Activated T-cell treated with anti-CD3 and anti-CD28 coated beads, Interleukin-2, amount 50 U/mL, for 24 hours (primary cell): Measurements from ENCODE around the gene ARMC10.
"Not testable (repeated sequence)": the region's sequence is repeated elsewhere in the genome, so short reads cannot be mapped to it uniquely, and the experiment has no call there.

Experiments used
- DNase-seq: peaks from one replicate; pipeline ENCODE4 v3.0.0-alpha.2; 2020
- H3K27ac Mint-ChIP-seq: 2 replicates; pipeline ENCODE4 v1.8.0; 2020; ENCODE audit warnings: mild to moderate bottlenecking, mixed read lengths
- H3K27me3 Mint-ChIP-seq: 2 replicates; pipeline ENCODE4 v1.8.0; 2020; ENCODE audit warnings: mixed read lengths
- H3K36me3 Mint-ChIP-seq: 2 replicates; pipeline ENCODE4 v1.8.0; 2020; ENCODE audit warnings: low read depth, mixed read lengths
- H3K4me1 Mint-ChIP-seq: 2 replicates; pipeline ENCODE4 v1.8.0; 2020; ENCODE audit warnings: low read depth, mixed read lengths
- H3K4me3 Mint-ChIP-seq: 2 replicates; pipeline ENCODE4 v1.8.0; 2020; ENCODE audit warnings: mild to moderate bottlenecking, moderate library complexity, mixed read lengths
- H3K9me3 Mint-ChIP-seq: 2 replicates; pipeline ENCODE4 v1.8.0; 2020; ENCODE audit warnings: mixed read lengths

The ARMC10 gene

DNA sequence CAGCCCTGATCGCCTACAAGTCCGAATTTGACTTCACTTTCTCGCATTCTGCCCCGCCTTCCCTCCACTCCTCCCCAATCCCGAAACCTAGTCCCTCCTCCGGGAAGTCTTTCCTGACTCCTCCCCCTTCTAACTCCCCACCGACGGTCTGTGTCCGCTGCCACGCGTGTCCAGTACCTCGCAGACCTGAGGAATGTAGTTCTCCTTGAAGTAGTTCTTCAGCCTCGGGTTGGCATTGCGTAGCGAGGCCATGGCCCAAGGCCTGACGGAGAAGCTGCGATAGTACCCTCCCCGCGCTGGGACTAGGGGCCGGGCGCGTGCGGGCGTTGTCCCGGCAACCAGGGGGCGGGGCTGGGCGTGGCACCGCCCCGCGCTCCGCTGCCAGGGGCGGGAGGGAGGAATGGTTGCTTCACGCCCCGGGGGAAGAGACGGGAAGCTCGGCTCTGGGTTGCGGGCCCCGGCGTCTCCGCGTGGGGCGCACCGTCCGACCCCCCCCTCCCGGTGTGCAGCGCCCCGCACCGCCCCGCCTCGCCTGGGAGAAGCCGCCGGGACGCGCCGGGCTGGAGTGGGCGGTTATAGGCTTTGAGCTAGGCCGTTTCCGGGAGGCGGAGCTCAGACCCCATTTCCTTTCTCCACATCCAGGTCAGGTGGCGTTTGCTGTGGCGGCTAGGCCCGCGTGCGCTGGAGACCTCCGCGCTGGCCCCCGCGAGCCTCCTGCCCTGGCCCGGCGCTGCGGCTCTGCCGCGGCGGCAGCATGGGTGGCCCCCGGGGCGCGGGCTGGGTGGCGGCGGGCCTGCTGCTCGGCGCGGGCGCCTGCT, at the start of gene ARMC10, which contains the start of gene FBXL13:
Gene ARMC10 (plus strand): TSS at position 622 of the 818 bp plus-strand sequence. CDS start 133 bp downstream, at position 755.
Gene FBXL13 (minus strand): TSS at position 278 of the 818 bp plus-strand sequence.
- H3K27me3 Mint-ChIP-seq, result no peaks in the 10 kb centered on the region
- peak; percentile 97 for DNase-seq
- H3K36me3 Mint-ChIP-seq, result peaks cover 39% of the 10 kb centered on the region
- peak within 1 kb of the TSS; percentile 97 for H3K4me3 Mint-ChIP-seq
- no peaks in the 10 kb centered on the region for H3K9me3 Mint-ChIP-seq
- H3K27ac Mint-ChIP-seq, result peak within 1 kb of the TSS; percentile 97
- H3K4me1 Mint-ChIP-seq, result peaks cover 52% of the 10 kb centered on the region

DNA sequence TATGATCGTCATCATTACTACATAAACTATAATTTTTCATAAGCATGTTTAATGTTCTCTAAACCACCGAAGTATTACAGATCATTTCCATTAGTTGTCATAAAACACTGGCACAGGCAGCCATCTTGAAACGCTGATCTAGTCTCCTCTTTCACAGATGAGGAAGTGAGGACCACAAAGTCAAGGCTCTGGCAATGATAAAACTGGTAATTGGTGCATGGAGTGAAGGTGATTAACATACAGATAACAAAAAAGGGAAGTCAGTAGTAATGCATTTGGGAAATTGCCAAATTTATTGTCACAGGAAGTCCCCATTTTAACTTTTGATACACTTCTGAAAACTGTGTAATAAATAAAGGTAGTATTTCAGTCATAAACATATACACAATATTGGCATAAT, 49.6 kb upstream of the ARMC10 start:
- DNase-seq, result no peak
- H3K36me3 Mint-ChIP-seq, result peaks cover 11% of the 10 kb centered on the region
- H3K27ac Mint-ChIP-seq, result no peak overlapping the region
- H3K4me3 Mint-ChIP-seq, result no peak overlapping the region
- H3K9me3 Mint-ChIP-seq, result peaks cover 8% of the 10 kb centered on the region
- peaks cover 2% of the 10 kb centered on the region for H3K4me1 Mint-ChIP-seq
- H3K27me3 Mint-ChIP-seq, result no peaks in the 10 kb centered on the region

DNA sequence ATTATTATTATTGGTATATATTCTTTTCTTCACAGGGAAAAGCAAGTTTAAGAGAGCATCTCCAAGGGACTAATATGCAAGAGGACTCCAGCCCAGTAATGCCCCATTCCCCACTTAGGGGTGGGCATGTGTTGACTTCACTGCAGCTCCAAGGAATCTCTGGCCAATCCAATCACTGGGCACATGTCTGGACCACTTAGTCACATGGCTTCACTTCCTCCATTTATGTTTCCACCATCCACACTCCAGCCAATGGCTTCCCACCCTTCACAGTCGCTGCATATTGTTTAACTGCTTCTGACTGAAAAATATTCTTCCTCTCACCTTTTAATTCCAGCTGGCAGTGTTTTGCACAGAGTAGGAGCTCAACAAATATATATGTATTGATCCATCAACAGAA, 43.9 kb upstream of the ARMC10 start:
- no peak for DNase-seq
- Mint-ChIP-seq H3K9me3 (no peaks in the 10 kb centered on the region), H3K27me3 (no peaks in the 10 kb centered on the region), H3K4me3 (no peak overlapping the region), H3K27ac (no peak overlapping the region), H3K4me1 (no peaks in the 10 kb centered on the region), H3K36me3 (no peaks in the 10 kb centered on the region)

DNA sequence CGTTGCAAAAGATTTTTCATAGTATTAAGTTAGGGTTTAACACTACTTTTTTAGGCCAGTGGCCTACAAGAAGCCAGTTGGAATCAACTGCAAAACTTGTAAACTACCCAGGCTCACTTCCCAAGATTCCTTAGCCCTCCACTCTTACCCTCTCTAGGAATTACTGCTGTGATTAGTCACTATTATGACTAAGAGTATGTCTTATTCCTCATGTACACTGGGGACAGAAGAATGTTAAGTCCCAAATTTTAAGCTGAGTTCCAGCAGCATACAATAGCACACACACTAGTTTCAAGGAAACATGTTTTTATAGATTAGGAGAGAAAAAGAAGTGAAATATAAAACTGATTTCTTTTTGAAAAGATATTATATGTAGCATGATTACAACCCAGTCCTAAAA, 43.2 kb upstream of the ARMC10 start:
- no peaks in the 10 kb centered on the region for H3K27me3 Mint-ChIP-seq
- H3K4me1 Mint-ChIP-seq, result no peaks in the 10 kb centered on the region
- H3K9me3 Mint-ChIP-seq, result no peaks in the 10 kb centered on the region
- H3K4me3 Mint-ChIP-seq, result no peak overlapping the region
- no peak for DNase-seq
- no peak overlapping the region for H3K27ac Mint-ChIP-seq
- H3K36me3 Mint-ChIP-seq, result no peaks in the 10 kb centered on the region

DNA sequence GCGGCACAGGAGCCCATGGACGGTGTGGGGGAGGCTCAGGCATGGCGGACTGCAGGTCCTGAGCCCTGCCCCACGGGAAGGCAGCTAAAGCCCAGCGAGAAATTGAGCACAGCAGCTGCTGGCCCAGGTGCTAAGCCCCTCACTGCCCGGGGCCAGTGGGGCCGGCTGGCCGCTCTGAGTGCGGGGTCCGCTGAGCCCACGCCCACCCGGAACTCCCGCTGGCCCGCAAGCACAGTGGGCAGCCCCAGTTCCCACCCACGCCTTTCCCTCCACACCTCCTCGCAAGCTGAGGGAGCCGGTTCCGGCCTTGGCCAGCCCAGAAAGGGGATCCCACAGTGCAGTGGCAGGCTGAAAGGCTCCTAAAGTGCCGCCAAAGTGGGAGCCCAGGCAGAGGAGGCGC, 40.6 kb upstream of the ARMC10 start:
- not testable (repeated sequence) for H3K4me1 Mint-ChIP-seq, H3K27me3 Mint-ChIP-seq, H3K36me3 Mint-ChIP-seq, DNase-seq, H3K4me3 Mint-ChIP-seq, H3K27ac Mint-ChIP-seq, H3K9me3 Mint-ChIP-seq

DNA sequence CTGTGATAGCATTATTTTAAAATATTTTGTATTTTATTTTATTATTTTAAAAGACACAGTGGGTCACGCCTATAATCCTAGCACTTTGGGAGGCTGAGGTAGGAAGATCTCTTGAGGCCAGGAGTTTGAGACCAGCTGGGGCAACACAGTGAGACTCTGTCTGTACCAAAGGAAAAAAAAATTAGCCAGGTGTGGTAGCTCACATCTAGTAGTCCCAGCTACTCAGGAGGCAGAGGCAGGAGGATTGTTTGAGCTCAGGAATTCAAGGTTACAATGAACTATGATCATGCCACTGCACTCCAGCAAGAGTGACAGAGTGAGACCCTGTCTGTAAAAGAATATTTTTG, 37.5 kb upstream of the ARMC10 start:
- no peaks in the 10 kb centered on the region for H3K4me1 Mint-ChIP-seq
- H3K27ac Mint-ChIP-seq, result no peak overlapping the region
- no peak for DNase-seq
- peaks cover 2% of the 10 kb centered on the region for H3K9me3 Mint-ChIP-seq
- no peaks in the 10 kb centered on the region for H3K36me3 Mint-ChIP-seq
- H3K4me3 Mint-ChIP-seq, result no peak overlapping the region
- no peaks in the 10 kb centered on the region for H3K27me3 Mint-ChIP-seq

DNA sequence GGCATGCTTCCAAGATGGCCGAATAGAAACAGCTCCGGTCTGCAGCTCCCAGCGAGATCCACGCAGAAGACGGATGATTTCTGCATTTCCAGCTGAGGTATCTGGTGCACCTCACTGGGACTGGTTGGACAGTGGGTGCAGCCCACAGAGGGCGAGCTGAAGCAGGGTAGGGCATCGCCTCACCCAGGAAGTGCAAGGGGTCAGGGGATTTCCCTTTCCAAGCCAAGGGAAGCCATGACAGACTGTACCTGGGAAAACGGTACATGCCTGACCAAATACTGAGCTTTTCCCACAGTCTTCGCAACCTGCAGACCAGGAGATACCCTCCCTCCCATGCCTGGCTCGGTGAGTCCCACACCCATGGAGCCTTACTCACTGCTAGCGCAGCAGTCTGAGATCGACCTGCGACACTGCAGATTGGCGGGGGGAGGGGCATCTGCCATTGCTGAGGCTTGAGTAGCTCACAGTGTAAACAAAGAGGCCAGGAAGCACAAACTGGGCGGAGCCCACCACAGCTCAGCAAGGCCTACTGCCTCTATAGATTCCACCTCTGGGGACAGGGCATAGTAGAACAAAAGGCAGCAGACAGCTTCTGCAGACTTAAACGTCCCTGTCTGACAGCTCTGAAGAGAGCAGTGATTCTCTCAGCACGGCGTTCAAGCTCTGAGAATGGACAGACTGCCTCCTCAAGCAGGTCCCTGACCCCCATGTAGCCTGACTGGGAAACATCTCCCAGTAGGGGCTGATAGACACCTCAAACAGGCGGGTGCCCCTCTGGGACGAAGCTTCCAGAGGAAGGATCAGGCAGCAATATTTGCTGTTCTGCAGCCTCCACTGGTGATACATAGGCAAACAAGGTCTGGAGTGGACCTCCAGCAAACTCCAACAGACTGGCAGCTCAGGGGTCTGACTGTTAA, 36.9 kb upstream of the ARMC10 start:
- H3K27me3 Mint-ChIP-seq, H3K4me3 Mint-ChIP-seq, H3K9me3 Mint-ChIP-seq, DNase-seq, H3K36me3 Mint-ChIP-seq, H3K27ac Mint-ChIP-seq, H3K4me1 Mint-ChIP-seq: not testable (repeated sequence)

DNA sequence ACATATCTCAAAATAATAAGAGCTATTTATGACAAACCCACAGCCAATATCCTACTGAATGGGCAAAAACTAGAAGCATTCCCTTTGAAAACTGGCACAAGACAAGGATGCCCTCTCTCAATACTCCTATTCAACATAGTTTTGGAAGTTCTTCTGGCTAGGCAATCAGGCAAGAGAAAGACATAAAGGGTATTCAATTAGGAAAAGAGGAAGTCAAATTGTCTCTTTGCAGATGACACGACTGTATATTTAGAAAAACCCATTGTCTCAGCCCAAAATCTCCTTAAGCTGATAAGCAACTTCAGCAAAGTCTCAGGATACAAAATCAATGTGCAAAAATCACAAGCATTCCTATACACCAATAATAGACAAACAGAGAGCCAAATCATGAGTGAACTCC, 33.1 kb upstream of the ARMC10 start:
- H3K36me3 Mint-ChIP-seq, H3K4me1 Mint-ChIP-seq, H3K27ac Mint-ChIP-seq, H3K27me3 Mint-ChIP-seq, DNase-seq, H3K4me3 Mint-ChIP-seq: not testable (repeated sequence)
- H3K9me3 Mint-ChIP-seq, result peaks cover 10% of the 10 kb centered on the region

DNA sequence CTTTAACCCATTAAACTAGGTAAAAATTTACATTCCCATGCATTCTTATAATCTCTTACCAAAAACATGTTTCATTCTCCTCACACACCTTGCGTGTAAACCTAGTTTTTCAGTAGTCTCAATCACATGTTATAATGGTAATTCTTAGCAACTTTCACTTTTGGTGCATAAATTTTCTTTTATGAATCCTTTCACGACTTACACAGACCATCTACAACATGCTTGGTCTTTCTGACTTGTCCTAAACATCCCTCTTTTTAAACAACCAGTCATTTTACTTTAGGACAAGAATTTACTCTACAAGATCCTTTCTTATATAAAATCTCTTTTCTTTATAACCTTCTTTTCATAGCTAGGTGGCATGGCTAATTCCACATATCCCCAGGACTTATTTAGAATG, 26.1 kb upstream of the ARMC10 start:
- Mint-ChIP-seq H3K4me1 (no peaks in the 10 kb centered on the region), H3K9me3 (no peaks in the 10 kb centered on the region), H3K36me3 (peaks cover 4% of the 10 kb centered on the region), H3K4me3 (no peak overlapping the region), H3K27ac (no peak overlapping the region), H3K27me3 (no peaks in the 10 kb centered on the region)
- DNase-seq, result no peak

DNA sequence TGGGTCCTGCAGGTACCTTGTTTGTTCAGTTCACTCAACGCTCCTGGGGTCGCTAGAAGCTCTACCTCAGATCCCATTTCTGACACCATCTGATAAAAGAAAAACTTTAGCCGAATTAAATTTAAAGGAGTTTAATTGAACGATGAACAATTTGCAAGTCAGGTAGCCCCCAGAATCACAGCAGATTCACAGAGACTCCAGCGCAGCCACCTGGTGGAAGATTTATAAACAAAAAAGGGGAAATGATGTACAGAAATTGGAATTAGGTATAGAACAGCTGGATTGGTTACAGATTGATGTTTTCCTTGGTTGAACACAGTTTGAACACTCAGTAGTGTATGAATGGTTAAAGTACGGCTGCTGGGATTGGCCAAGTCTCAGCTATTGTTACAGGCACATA, 23.4 kb upstream of the ARMC10 start:
- Mint-ChIP-seq H3K4me3 (no peak overlapping the region), H3K27me3 (no peaks in the 10 kb centered on the region), H3K27ac (no peak overlapping the region), H3K9me3 (no peaks in the 10 kb centered on the region), H3K4me1 (no peaks in the 10 kb centered on the region), H3K36me3 (peaks cover 4% of the 10 kb centered on the region)
- DNase-seq, result no peak

DNA sequence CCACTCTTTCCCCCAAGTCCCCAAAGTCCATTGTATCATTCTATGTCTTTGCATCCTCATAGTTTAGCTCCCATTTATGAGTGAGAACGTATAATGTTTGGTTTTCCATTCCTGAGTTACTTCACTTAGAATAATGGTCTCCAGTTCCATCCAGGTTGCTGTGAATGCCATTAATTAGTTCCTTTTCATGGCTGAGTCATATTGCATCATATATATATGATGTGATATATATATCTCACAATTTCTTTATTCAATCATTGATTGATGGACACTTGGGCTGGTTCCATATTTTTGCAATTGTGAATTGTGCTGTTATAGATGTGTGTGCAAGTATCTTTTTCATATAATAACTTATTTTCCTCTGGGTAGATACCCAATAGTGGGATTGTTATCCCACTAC, 18.9 kb upstream of the ARMC10 start:
- not testable (repeated sequence) for H3K4me1 Mint-ChIP-seq, H3K27me3 Mint-ChIP-seq, H3K27ac Mint-ChIP-seq, H3K9me3 Mint-ChIP-seq, H3K36me3 Mint-ChIP-seq, DNase-seq, H3K4me3 Mint-ChIP-seq

DNA sequence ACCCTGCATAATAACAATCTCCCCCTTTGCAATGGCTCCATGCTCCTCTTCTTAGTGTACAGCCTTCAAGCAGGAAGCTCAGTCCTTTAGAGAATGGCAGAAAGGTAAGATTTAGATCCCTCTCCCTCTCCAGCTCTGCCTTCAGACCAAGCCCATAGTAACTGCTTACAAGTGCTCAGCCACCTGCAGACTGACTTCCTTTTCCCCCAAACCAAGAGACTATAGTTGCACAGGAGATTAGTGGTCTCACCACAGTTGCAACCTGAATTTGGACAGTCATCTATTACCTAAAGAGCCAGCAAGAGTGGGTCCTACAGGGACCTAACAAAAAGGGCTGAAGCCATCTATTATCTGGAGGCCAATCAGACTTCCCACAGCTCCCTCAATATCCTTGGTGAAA, 16.8 kb upstream of the ARMC10 start:
- H3K36me3 Mint-ChIP-seq, result no peaks in the 10 kb centered on the region
- H3K27me3 Mint-ChIP-seq, result no peaks in the 10 kb centered on the region
- no peaks in the 10 kb centered on the region for H3K9me3 Mint-ChIP-seq
- no peak overlapping the region for H3K4me3 Mint-ChIP-seq
- no peak for DNase-seq
- no peak overlapping the region for H3K27ac Mint-ChIP-seq
- peaks cover 1% of the 10 kb centered on the region for H3K4me1 Mint-ChIP-seq

DNA sequence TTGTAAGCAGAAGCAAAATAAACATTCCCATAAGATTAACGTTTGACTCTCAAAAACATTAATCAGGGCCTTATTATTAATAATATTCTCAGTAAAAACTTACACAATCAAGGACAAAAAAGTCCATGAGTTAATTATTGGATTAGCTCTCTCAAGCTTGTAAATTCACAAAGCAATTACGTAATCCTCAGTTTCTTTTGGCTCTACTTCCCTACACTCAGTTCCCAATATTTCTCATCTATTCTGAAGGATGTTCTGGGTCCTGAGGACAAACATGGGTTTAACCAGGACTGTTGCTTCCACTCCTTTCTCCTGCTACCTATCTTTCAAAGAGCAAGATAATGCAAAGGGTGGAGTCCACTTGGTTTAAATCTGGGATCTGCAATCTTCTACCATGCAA, 15.5 kb upstream of the ARMC10 start:
- no peak overlapping the region for H3K27ac Mint-ChIP-seq
- no peak for DNase-seq
- no peak overlapping the region for H3K4me3 Mint-ChIP-seq
- peaks cover 1% of the 10 kb centered on the region for H3K4me1 Mint-ChIP-seq
- H3K27me3 Mint-ChIP-seq, result no peaks in the 10 kb centered on the region
- no peaks in the 10 kb centered on the region for H3K36me3 Mint-ChIP-seq
- no peaks in the 10 kb centered on the region for H3K9me3 Mint-ChIP-seq

DNA sequence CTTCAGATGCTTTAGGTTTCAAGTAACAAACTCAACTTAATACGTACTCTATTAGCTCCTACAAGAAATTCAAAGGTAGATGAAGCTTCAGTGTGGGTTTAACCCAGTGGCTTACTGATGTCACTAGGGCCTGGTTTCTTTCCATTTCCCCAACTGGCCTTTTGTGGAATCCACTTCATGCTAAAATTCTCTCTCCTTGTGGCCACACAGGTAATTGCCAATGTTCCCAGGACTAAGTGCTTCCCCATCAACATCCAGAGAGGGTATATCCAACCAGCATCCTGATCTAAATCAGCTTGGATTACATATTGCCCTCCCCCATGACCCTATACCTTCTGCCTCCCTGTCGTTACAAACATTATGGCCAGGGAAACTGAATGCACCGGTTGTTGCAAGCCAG, 11.0 kb upstream of the ARMC10 start:
- no peaks in the 10 kb centered on the region for H3K27me3 Mint-ChIP-seq
- H3K9me3 Mint-ChIP-seq, result no peaks in the 10 kb centered on the region
- no peaks in the 10 kb centered on the region for H3K36me3 Mint-ChIP-seq
- no peak overlapping the region for H3K27ac Mint-ChIP-seq
- DNase-seq, result no peak
- peaks cover 1% of the 10 kb centered on the region for H3K4me1 Mint-ChIP-seq
- no peak overlapping the region for H3K4me3 Mint-ChIP-seq

DNA sequence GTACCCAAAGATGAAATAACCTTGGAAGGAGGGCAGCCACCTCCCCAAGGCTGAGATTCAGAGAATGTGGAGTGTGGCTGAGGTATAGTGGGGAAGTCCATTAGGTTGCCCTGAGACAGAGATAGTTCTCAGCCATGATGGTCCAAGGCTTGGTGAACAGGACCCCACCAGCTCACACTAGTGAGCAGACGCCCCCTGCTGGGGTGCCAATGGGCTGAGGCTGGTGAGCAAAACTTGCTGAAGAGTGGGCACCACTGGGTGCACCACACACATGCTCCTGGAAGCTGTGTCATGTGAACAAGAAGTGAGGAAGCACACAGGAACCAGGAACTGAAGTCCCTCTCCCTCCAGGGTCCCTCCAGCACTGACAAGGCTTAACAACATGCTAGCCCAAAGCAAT, 9.3 kb upstream of the ARMC10 start:
- Mint-ChIP-seq H3K36me3 (no peaks in the 10 kb centered on the region), H3K4me3 (no peak overlapping the region), H3K27ac (no peak overlapping the region), H3K9me3 (no peaks in the 10 kb centered on the region), H3K4me1 (peaks cover 1% of the 10 kb centered on the region), H3K27me3 (no peaks in the 10 kb centered on the region)
- DNase-seq, result peak; percentile 60
